SK-N-SH treated with all-trans-retinoic acid at 6 μM for 48 hours (cell line): ENCODE measurements around the gene GRHL3.

Experiments used
- ATAC-seq: fragments of 200-7000 bp; cut with Tn5 transposase; 3 replicates; pipeline ENCODE4 v1.9.1; 2020; ENCODE audit warnings: mild to moderate bottlenecking, moderate library complexity
- ARNTL ChIP-seq: fragments of 450-650 bp; formaldehyde crosslinking; IDR thresholded peaks from 2 replicates; pipeline ENCODE4 v1.5.0; 2020; ENCODE audit warnings: low read depth, mild to moderate bottlenecking, moderate library complexity, borderline replicate concordance
- BACH2 ChIP-seq: fragments of 250-450 bp; sonication (Bioruptor Pico); IDR thresholded peaks from 2 replicates; pipeline ENCODE4 v1.9.0; 2021; ENCODE audit warnings: mild to moderate bottlenecking, borderline replicate concordance
- CREB5 ChIP-seq: fragments of 250-450 bp; sonication (Bioruptor Pico); IDR thresholded peaks from 2 replicates; pipeline ENCODE4 v1.5.1; 2020; ENCODE audit warnings: low read depth, mild to moderate bottlenecking, moderate library complexity
- CSDC2 ChIP-seq: fragments of 250-450 bp; sonication (Bioruptor Pico); IDR thresholded peaks from 2 replicates; pipeline ENCODE4 v1.5.0; 2020; ENCODE audit warnings: mild to moderate bottlenecking, moderate library complexity
- ESRRG ChIP-seq: fragments of 250-450 bp; sonication (Bioruptor Pico); IDR thresholded peaks from 2 replicates; pipeline ENCODE4 v1.6.1; 2021; ENCODE audit warnings: mild to moderate bottlenecking
- GLIS3 ChIP-seq: fragments of 250-450 bp; sonication (Bioruptor Pico); IDR thresholded peaks from 2 replicates; pipeline ENCODE4 v1.5.0; 2020; ENCODE audit warnings: mild to moderate bottlenecking, moderate library complexity
- ISL1 ChIP-seq: fragments of 250-450 bp; sonication (Bioruptor Pico); IDR thresholded peaks from 2 replicates; pipeline ENCODE4 v2.1.2; 2022; ENCODE audit warnings: mild to moderate bottlenecking, moderate library complexity
- OSR1 ChIP-seq: fragments of 250-450 bp; sonication (Bioruptor Pico); IDR thresholded peaks from 2 replicates; pipeline ENCODE4 v1.8.0; 2022; ENCODE audit warnings: moderate library complexity, mild to moderate bottlenecking, inconsistent platforms
- PATZ1 ChIP-seq: fragments of 250-450 bp; sonication (Bioruptor Pico); IDR thresholded peaks from 2 replicates; pipeline ENCODE4 v1.8.0; 2020; ENCODE audit warnings: mild to moderate bottlenecking, moderate library complexity, borderline replicate concordance
- PPARA ChIP-seq: fragments of 250-450 bp; sonication (Bioruptor Pico); IDR thresholded peaks from 2 replicates; pipeline ENCODE4 v1.5.0; 2020; ENCODE audit warnings: mild to moderate bottlenecking, borderline replicate concordance
- RARB ChIP-seq: fragments of 250-450 bp; sonication (Bioruptor Pico); IDR thresholded peaks from 2 replicates; pipeline ENCODE4 v1.8.0; 2021; ENCODE audit warnings: mild to moderate bottlenecking, moderate library complexity
- SNAI2 ChIP-seq: fragments of 250-450 bp; sonication (Bioruptor Pico); IDR thresholded peaks from 2 replicates; pipeline ENCODE4 v1.5.0; 2020; ENCODE audit warnings: mild to moderate bottlenecking, moderate library complexity
- TCF4 ChIP-seq: fragments of 250-450 bp; sonication (Bioruptor Pico); IDR thresholded peaks from 2 replicates; pipeline ENCODE4 v1.8.0; 2021; ENCODE audit warnings: mild to moderate bottlenecking, moderate library complexity, borderline replicate concordance
- TOX ChIP-seq: fragments of 250-450 bp; sonication (Bioruptor Pico); IDR thresholded peaks from 2 replicates; pipeline ENCODE4 v1.8.0; 2021; ENCODE audit warnings: mild to moderate bottlenecking, moderate library complexity, borderline replicate concordance
- ZC3H10 ChIP-seq: fragments of 250-450 bp; sonication (Bioruptor Pico); IDR thresholded peaks from 2 replicates; pipeline ENCODE4 v1.5.1; 2021; ENCODE audit warnings: mild to moderate bottlenecking, moderate library complexity
- ZFP3 ChIP-seq: fragments of 250-450 bp; sonication (Bioruptor Pico); IDR thresholded peaks from 2 replicates; pipeline ENCODE4 v1.5.0; 2020; ENCODE audit warnings: mild to moderate bottlenecking, moderate library complexity
- ZFP30 ChIP-seq: fragments of 450-650 bp; formaldehyde crosslinking; IDR thresholded peaks from 2 replicates; pipeline ENCODE4 v1.5.0; 2022; ENCODE audit warnings: mild to moderate bottlenecking, moderate library complexity
- ZNF565 ChIP-seq: fragments of 450-650 bp; formaldehyde crosslinking; conservative IDR thresholded peaks from 2 replicates; pipeline ENCODE4 v1.5.0; 2020; ENCODE audit warnings: low read depth, mild to moderate bottlenecking, moderate library complexity
- ZNF70 ChIP-seq: fragments of 450-650 bp; formaldehyde crosslinking; IDR thresholded peaks from 2 replicates; pipeline ENCODE4 v1.5.0; 2020; ENCODE audit warnings: mild to moderate bottlenecking, moderate library complexity
- TF ChIP-seq, protein P1 (sequence below): fragments of 250-450 bp; sonication (Bioruptor Pico); IDR thresholded peaks from 2 replicates; pipeline ENCODE4 v1.5.1; 2021; ENCODE audit warnings: mild to moderate bottlenecking, moderate library complexity
- TF ChIP-seq, protein P2 (sequence below): fragments of 250-450 bp; sonication (Bioruptor Pico); IDR thresholded peaks from 2 replicates; pipeline ENCODE4 v1.5.0; 2020; ENCODE audit warnings: mild to moderate bottlenecking, moderate library complexity

Gene GRHL3

GRCh38 chr1:24318615-24319311 is 394 bp upstream of the GRHL3 start:
- TF ChIP-seq ZNF565 (CRISPR knock-in tag) = no peak
- TF ChIP-seq ZFP3 (CRISPR knock-in tag) = no peak
- no peak for TF ChIP-seq ZC3H10 (CRISPR knock-in tag)
- TF ChIP-seq PPARA (CRISPR knock-in tag) = no peak
- TF ChIP-seq BACH2 (CRISPR knock-in tag) = no peak
- no peak for TF ChIP-seq SNAI2 (CRISPR knock-in tag)
- TF ChIP-seq, protein P1, sequence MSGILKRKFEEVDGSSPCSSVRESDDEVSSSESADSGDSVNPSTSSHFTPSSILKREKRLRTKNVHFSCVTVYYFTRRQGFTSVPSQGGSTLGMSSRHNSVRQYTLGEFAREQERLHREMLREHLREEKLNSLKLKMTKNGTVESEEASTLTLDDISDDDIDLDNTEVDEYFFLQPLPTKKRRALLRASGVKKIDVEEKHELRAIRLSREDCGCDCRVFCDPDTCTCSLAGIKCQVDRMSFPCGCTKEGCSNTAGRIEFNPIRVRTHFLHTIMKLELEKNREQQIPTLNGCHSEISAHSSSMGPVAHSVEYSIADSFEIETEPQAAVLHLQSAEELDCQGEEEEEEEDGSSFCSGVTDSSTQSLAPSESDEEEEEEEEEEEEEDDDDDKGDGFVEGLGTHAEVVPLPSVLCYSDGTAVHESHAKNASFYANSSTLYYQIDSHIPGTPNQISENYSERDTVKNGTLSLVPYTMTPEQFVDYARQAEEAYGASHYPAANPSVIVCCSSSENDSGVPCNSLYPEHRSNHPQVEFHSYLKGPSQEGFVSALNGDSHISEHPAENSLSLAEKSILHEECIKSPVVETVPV = no peak
- TF ChIP-seq PATZ1 (CRISPR knock-in tag) = no peak
- no peak for TF ChIP-seq TOX (CRISPR knock-in tag)
- no peak for TF ChIP-seq OSR1
- no peak for TF ChIP-seq ZNF70
- no peak for TF ChIP-seq TCF4 (CRISPR knock-in tag)
- no peak for TF ChIP-seq CREB5 (CRISPR knock-in tag)
- no peak for TF ChIP-seq RARB (CRISPR knock-in tag)
- no peak for TF ChIP-seq ISL1 (CRISPR knock-in tag)
- TF ChIP-seq ESRRG (CRISPR knock-in tag) = no peak
- TF ChIP-seq CSDC2 (CRISPR knock-in tag) = no peak
- no peak for ATAC-seq

DNA sequence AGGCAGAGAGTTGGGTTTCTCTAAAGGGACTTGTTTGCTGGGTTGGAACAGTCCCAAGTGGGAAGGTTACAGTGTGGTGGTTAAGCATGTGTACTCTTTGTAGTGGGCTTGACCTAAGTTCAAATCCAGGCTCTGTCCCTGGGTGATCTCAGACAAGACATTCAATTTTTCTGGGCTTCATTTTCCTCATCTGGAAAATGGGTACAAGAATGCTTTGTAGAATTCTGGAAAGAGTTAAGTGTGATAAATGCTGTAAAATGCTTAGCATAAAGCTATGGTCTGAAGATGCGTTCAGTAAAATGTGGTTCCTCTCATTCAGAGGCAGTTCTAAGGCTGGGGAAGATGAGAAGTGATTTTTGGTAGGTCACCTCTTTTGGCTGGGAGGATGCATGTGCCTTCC is 805 bp downstream of the GRHL3 start:
- TF ChIP-seq SNAI2 (CRISPR knock-in tag) = no peak
- TF ChIP-seq ESRRG (CRISPR knock-in tag) = no peak
- TF ChIP-seq ZC3H10 (CRISPR knock-in tag) = no peak
- TF ChIP-seq, protein P2, sequence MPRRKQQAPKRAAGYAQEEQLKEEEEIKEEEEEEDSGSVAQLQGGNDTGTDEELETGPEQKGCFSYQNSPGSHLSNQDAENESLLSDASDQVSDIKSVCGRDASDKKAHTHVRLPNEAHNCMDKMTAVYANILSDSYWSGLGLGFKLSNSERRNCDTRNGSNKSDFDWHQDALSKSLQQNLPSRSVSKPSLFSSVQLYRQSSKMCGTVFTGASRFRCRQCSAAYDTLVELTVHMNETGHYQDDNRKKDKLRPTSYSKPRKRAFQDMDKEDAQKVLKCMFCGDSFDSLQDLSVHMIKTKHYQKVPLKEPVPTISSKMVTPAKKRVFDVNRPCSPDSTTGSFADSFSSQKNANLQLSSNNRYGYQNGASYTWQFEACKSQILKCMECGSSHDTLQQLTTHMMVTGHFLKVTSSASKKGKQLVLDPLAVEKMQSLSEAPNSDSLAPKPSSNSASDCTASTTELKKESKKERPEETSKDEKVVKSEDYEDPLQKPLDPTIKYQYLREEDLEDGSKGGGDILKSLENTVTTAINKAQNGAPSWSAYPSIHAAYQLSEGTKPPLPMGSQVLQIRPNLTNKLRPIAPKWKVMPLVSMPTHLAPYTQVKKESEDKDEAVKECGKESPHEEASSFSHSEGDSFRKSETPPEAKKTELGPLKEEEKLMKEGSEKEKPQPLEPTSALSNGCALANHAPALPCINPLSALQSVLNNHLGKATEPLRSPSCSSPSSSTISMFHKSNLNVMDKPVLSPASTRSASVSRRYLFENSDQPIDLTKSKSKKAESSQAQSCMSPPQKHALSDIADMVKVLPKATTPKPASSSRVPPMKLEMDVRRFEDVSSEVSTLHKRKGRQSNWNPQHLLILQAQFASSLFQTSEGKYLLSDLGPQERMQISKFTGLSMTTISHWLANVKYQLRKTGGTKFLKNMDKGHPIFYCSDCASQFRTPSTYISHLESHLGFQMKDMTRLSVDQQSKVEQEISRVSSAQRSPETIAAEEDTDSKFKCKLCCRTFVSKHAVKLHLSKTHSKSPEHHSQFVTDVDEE (CRISPR knock-in tag) = no peak
- TF ChIP-seq ZFP3 (CRISPR knock-in tag) = no peak
- TF ChIP-seq, protein P1 = no peak
- TF ChIP-seq ZNF565 (CRISPR knock-in tag) = no peak
- TF ChIP-seq ISL1 (CRISPR knock-in tag) = no peak
- no peak for TF ChIP-seq BACH2 (CRISPR knock-in tag)
- TF ChIP-seq TCF4 (CRISPR knock-in tag) = no peak
- no peak for TF ChIP-seq PATZ1 (CRISPR knock-in tag)
- TF ChIP-seq ZFP30 (CRISPR knock-in tag) = no peak
- no peak for TF ChIP-seq OSR1
- TF ChIP-seq GLIS3 (CRISPR knock-in tag) = no peak
- TF ChIP-seq ARNTL = no peak

More for the DNA sequence above, 805 bp downstream of the GRHL3 start:
- no peak for ATAC-seq
